ENCODE measurements around the gene PPP1R9B. TPM values are rescaled to one million over a fixed set of nuclear protein-coding genes. Genes with fewer than 3 reads are reported as not detected.

PPP1R9B gene
- total RNA-seq, 4 donors from 2014 or later = 9.2 to 65.3 (median 20.6) TPM

GRCh38 chr17:50189550-50190292 lies 39.2 kb upstream of the PPP1R9B start:
- no peak for DNase-seq
- no peak for TF ChIP-seq CTCF (IDR thresholded peaks at IDR 0.05)
- TF ChIP-seq POLR2A (IDR thresholded peaks at IDR 0.05) = no peak
- H3K36me3 ChIP-seq = no peaks in the 10 kb centered on the region
- H3K4me1 ChIP-seq = peaks cover 0 to 20% of the 10 kb centered on the region in 2 donors
- intact Hi-C loops (cut with DNase I; ENCODE audit: low total_unique reads) = no loop called here
- no peaks in the 10 kb centered on the region for H3K27me3 ChIP-seq
- peak overlapping the region; percentile 82 to 96 for H3K27ac ChIP-seq
- H3K4me3 ChIP-seq = no peak overlapping the region
- H3K9me3 ChIP-seq = no peaks in the 10 kb centered on the region

GRCh38 chr17:50188921-50189549 lies 38.6 kb upstream of the PPP1R9B start:
- no peaks in the 10 kb centered on the region for H3K27me3 ChIP-seq
- TF ChIP-seq POLR2A (IDR thresholded peaks at IDR 0.05) (no peak), CTCF (IDR thresholded peaks at IDR 0.05) (no peak)
- H3K9me3 ChIP-seq = no peaks in the 10 kb centered on the region
- no peak overlapping the region for H3K4me3 ChIP-seq
- peak overlapping the region; percentile 82 to 96 for H3K27ac ChIP-seq
- H3K36me3 ChIP-seq = no peaks in the 10 kb centered on the region
- DNase-seq = no peak
- intact Hi-C loops (cut with DNase I; ENCODE audit: low total_unique reads) = no loop called here
- peaks cover 0 to 20% of the 10 kb centered on the region in 2 donors for H3K4me1 ChIP-seq

- Histone ChIP-seq H3K4me1 (peaks cover 0 to 17% of the 10 kb centered on the region in 2 donors), H3K27ac (peak overlapping the region; percentile 82 to 96), H3K27me3 (no peaks in the 10 kb centered on the region), H3K36me3 (no peaks in the 10 kb centered on the region), H3K4me3 (no peak overlapping the region), H3K9me3 (no peaks in the 10 kb centered on the region)
- DNase-seq = no peak
- intact Hi-C loops (cut with DNase I; ENCODE audit: low total_unique reads) = no loop called here
- TF ChIP-seq CTCF (IDR thresholded peaks at IDR 0.05) = no peak
- TF ChIP-seq POLR2A (IDR thresholded peaks at IDR 0.05) = no peak
Measured at GRCh38 chr17:50188531-50188920, 38.0 kb upstream of the PPP1R9B start.

- no peak for TF ChIP-seq CTCF (IDR thresholded peaks at IDR 0.05)
- no peak for TF ChIP-seq POLR2A (IDR thresholded peaks at IDR 0.05)
- no peak for DNase-seq
- H3K36me3 ChIP-seq = no peaks in the 10 kb centered on the region
- no peaks in the 10 kb centered on the region for H3K9me3 ChIP-seq
- peak overlapping the region; percentile 82 to 96 for H3K27ac ChIP-seq
- H3K4me1 ChIP-seq = peaks cover 0 to 15% of the 10 kb centered on the region in 2 donors
- H3K4me3 ChIP-seq = no peak overlapping the region
- intact Hi-C loops (cut with DNase I; ENCODE audit: low total_unique reads) = no loop called here
- H3K27me3 ChIP-seq = no peaks in the 10 kb centered on the region
Measured at GRCh38 chr17:50187751-50188530, 37.5 kb upstream of the PPP1R9B start.

- intact Hi-C loops (cut with DNase I; ENCODE audit: low total_unique reads) = no loop called here
- H3K36me3 ChIP-seq = no peaks in the 10 kb centered on the region
- peak overlapping the region; percentile 82 to 96 for H3K27ac ChIP-seq
- H3K4me1 ChIP-seq = peaks cover 0 to 15% of the 10 kb centered on the region in 2 donors
- H3K9me3 ChIP-seq = no peaks in the 10 kb centered on the region
- DNase-seq = no peak
- TF ChIP-seq CTCF (IDR thresholded peaks at IDR 0.05) (no peak), POLR2A (IDR thresholded peaks at IDR 0.05) (no peak)
- no peak overlapping the region for H3K4me3 ChIP-seq
- no peaks in the 10 kb centered on the region for H3K27me3 ChIP-seq
Measured at GRCh38 chr17:50187394-50187725, 36.9 kb upstream of the PPP1R9B start.

Data from uterus (tissue), 4 donors.